Neural progenitor cell (in vitro differentiated cells): Measurements from ENCODE around the gene CORO7.

Source experiments
- CTCF ChIP-seq: fragments of 200-600 bp; sonication (generic); IDR thresholded peaks from 2 replicates; pipeline ENCODE4 v1.5.1; 2017; ENCODE audit warnings: antibody characterized with exemption, mild to moderate bottlenecking
- EZH2 ChIP-seq: fragments of 200-600 bp; sonication (generic); IDR thresholded peaks from 2 replicates; pipeline ENCODE4 v1.6.1; 2017; ENCODE audit warnings: antibody characterized with exemption, mild to moderate bottlenecking, moderate library complexity

DNA sequence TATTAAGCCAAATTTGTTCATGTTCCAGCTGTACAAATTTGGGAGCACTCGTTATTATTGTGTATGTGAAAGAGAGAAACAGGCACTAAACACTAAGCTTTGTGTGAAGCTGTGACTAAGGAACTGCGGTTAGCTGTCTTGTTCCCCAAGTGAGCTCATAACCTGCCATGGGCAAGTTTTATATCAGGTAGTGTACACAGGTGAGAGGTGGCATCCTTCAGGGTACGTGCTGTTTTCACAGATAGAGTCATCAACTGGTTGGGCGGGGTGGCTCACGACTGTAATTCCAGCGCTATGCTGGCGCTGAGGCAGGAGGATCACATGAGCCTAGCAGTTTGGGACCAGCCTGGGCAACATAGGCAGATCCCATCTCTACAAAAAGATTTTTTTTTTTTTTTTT is 12.1 kb upstream of the CORO7 start:
- TF ChIP-seq CTCF = no peak
- TF ChIP-seq EZH2 = no peak
